ENCODE data around the gene BDP1. TPM values are rescaled to one million over a fixed set of nuclear protein-coding genes. Genes with fewer than 3 reads are reported as not detected.
"Not testable (repeated sequence)": the region's sequence is repeated elsewhere in the genome, so short reads cannot be mapped to it uniquely, and the experiment has no call there.

Gene BDP1
- polyA plus RNA-seq, 3 donors, result 4.4 to 10.9 (median 7.2) TPM

GRCh38 chr5:71454913-71455312 is 538 bp upstream of the BDP1 start:
- 59 to 71% (median 60%) methylated on average over 19 of the region's 19 CpGs for WGBS, 3 donors

GRCh38 chr5:71456362-71456743 is 902 bp downstream of the BDP1 start:
- no peak overlapping the region for H3K27ac ChIP-seq (ENCODE audit: low read depth, low read length)
- 3 to 4% (median 3%) methylated on average over 4 of the region's 4 CpGs for WGBS, 3 donors

More at GRCh38 chr5:71454913-71455312, 538 bp upstream of the BDP1 start:
- no peak overlapping the region for H3K27ac ChIP-seq (ENCODE audit: low read depth, low read length)

GRCh38 chr5:71457106-71457505 is 1.7 kb downstream of the BDP1 start:
- 88 to 91% (median 88%) methylated on average over 8 of the region's 8 CpGs for WGBS, 3 donors
- no peak overlapping the region for H3K27ac ChIP-seq (ENCODE audit: low read depth, low read length)

- WGBS, 3 donors, result 95 to 100% (median 95%) methylated on average over 1 of the region's 1 CpG
- no peak overlapping the region for H3K27ac ChIP-seq (ENCODE audit: low read depth, low read length)
Measured at GRCh38 chr5:71460693-71461092, 5.2 kb downstream of the BDP1 start.

GRCh38 chr5:71461360-71461759 is 5.9 kb downstream of the BDP1 start:
- H3K27ac ChIP-seq (ENCODE audit: low read depth, low read length), result no peak overlapping the region
- 92 to 98% (median 95%) methylated on average over 3 of the region's 3 CpGs for WGBS, 3 donors

- H3K27ac ChIP-seq (ENCODE audit: low read depth, low read length), result no peak overlapping the region
- 88 to 96% (median 91%) methylated on average over 9 of the region's 9 CpGs for WGBS, 3 donors
Measured at GRCh38 chr5:71471193-71471592, 15.7 kb downstream of the BDP1 start.

GRCh38 chr5:71475788-71476384 is 20.4 kb downstream of the BDP1 start:
- 69 to 73% (median 70%) methylated on average over 3 of the region's 3 CpGs for WGBS, 3 donors
- H3K27ac ChIP-seq (ENCODE audit: low read depth, low read length), result no peak overlapping the region

- H3K27ac ChIP-seq (ENCODE audit: low read depth, low read length), result no peak overlapping the region
Measured at GRCh38 chr5:71481441-71481840, 26.0 kb downstream of the BDP1 start.

GRCh38 chr5:71482132-71482531 is 26.7 kb downstream of the BDP1 start:
- H3K27ac ChIP-seq (ENCODE audit: low read depth, low read length), result no peak overlapping the region
- WGBS, 3 donors, result 36 to 67% (median 63%) methylated on average over 2 of the region's 2 CpGs

GRCh38 chr5:71483355-71483754 is 27.9 kb downstream of the BDP1 start:
- H3K27ac ChIP-seq (ENCODE audit: low read depth, low read length), result no peak overlapping the region
- WGBS, 3 donors, result 89 to 97% (median 94%) methylated on average over 2 of the region's 2 CpGs

GRCh38 chr5:71492817-71493615 is 37.6 kb downstream of the BDP1 start:
- 95 to 98% (median 96%) methylated on average over 5 of the region's 5 CpGs for WGBS, 3 donors

GRCh38 chr5:71494202-71494601 is 38.8 kb downstream of the BDP1 start:
- 68 to 85% (median 74%) methylated on average over 4 of the region's 4 CpGs for WGBS, 3 donors
- H3K27ac ChIP-seq (ENCODE audit: low read depth, low read length), result not testable (repeated sequence)

More at GRCh38 chr5:71492817-71493615, 37.6 kb downstream of the BDP1 start:
- no peak overlapping the region for H3K27ac ChIP-seq (ENCODE audit: low read depth, low read length)

GRCh38 chr5:71498756-71499155 is 43.3 kb downstream of the BDP1 start:
- 95 to 96% (median 95%) methylated on average over 9 of the region's 9 CpGs for WGBS, 3 donors
- H3K27ac ChIP-seq (ENCODE audit: low read depth, low read length), result not testable (repeated sequence)

GRCh38 chr5:71503536-71503935 is 48.1 kb downstream of the BDP1 start:
- WGBS, 3 donors, result 82 to 98% (median 94%) methylated on average over 2 of the region's 2 CpGs
- no peak overlapping the region for H3K27ac ChIP-seq (ENCODE audit: low read depth, low read length)

GRCh38 chr5:71522151-71522550 is 66.7 kb downstream of the BDP1 start:
- H3K27ac ChIP-seq (ENCODE audit: low read depth, low read length), result no peak overlapping the region
- WGBS, 3 donors, result 79 to 92% (median 82%) methylated on average over 1 of the region's 1 CpG

- WGBS, 3 donors, result 96 to 98% (median 98%) methylated on average over 18 to 22 of the region's 26 CpGs
- not testable (repeated sequence) for H3K27ac ChIP-seq (ENCODE audit: low read depth, low read length)
Measured at GRCh38 chr5:71525611-71526010, 70.2 kb downstream of the BDP1 start.

GRCh38 chr5:71528206-71528605 is 72.8 kb downstream of the BDP1 start:
- 70 to 88% (median 74%) methylated on average over 3 of the region's 3 CpGs for WGBS, 3 donors

GRCh38 chr5:71529682-71530081 is 74.2 kb downstream of the BDP1 start:
- 80 to 94% (median 82%) methylated on average over 1 of the region's 1 CpG for WGBS, 3 donors
- H3K27ac ChIP-seq (ENCODE audit: low read depth, low read length), result no peak overlapping the region

More at GRCh38 chr5:71528206-71528605, 72.8 kb downstream of the BDP1 start:
- no peak overlapping the region for H3K27ac ChIP-seq (ENCODE audit: low read depth, low read length)

- WGBS, 3 donors, result 53 to 94% (median 68%) methylated on average over 3 of the region's 3 CpGs
- no peak overlapping the region for H3K27ac ChIP-seq (ENCODE audit: low read depth, low read length)
Measured at GRCh38 chr5:71533142-71533541, 77.7 kb downstream of the BDP1 start.

GRCh38 chr5:71533615-71534014 is 78.2 kb downstream of the BDP1 start:
- 100% methylated on average over 1 of the region's 1 CpG for WGBS, 3 donors
- H3K27ac ChIP-seq (ENCODE audit: low read depth, low read length), result no peak overlapping the region

Measured in adipose tissue (tissue), 3 donors.